Measurements from ENCODE around the gene SNRNP40. TPM values are rescaled to one million over a fixed set of nuclear protein-coding genes. Genes with fewer than 3 reads are reported as not detected.

SNRNP40 gene
- total and polyA plus RNA-seq, 10 of the 15 experiments (the other 5 are each of a cell fraction or from before 2014, with no cell fraction given) = 34.9 to 212 (median 115) TPM

- H3K36me3 ChIP-seq (ENCODE audit: control insufficient read depth in 2 of 2, insufficient read depth in 2 of 2, low read length in 1 of 2) = no peaks in the 10 kb centered on the region
- no peak overlapping the region for H3K27ac ChIP-seq (ENCODE audit: control insufficient read depth, insufficient read depth)
- no peaks in the 10 kb centered on the region for H3K9me3 ChIP-seq (replicated peaks; ENCODE audit: control insufficient read depth, insufficient read depth, low read length)
- ATAC-seq = no peak
- H3K27me3 ChIP-seq (replicated peaks in 1 of 2; ENCODE audit: control insufficient read depth in 2 of 2, insufficient read depth in 2 of 2, low read length in 1 of 2) = peaks cover 4 to 8% of the 10 kb centered on the region in 2 experiments; a peak in 3 of 4 replicates
- no peaks in the 10 kb centered on the region for H3K4me1 ChIP-seq (ENCODE audit: control insufficient read depth, insufficient read depth, low read length)
- no peaks in the 10 kb centered on the region for H3K79me2 ChIP-seq (ENCODE audit: control insufficient read depth, insufficient read depth, low read length)
- no peak overlapping the region for H3K9ac ChIP-seq (ENCODE audit: control insufficient read depth, insufficient read depth, low read length)
- 46% methylated on average over 10 of the region's 10 CpGs for WGBS (ENCODE audit: insufficient coverage, insufficient replicate concordance, low lambda C conversion rate, missing lambda C conversion rate)
- POLR2A ChIA-PET = no interaction called here
- in situ Hi-C loops (cut with MboI) = no loop called here
- CTCF ChIA-PET = no interaction called here
- H2AFZ ChIP-seq (ENCODE audit: control insufficient read depth, low read depth, low read length) = no peak overlapping the region
- BruUV-seq (replicated peaks) = no TSS peak
- SMC1A ChIA-PET (ENCODE audit: uncharacterized antibody, unreplicated experiment) = no interaction called here
- H3K4me3 ChIP-seq = no peak overlapping the region
- intact Hi-C loops (cut with micrococcal nuclease; ENCODE audit: unreplicated experiment) = no loop called here
- DNase-seq (ENCODE audit: low read depth, low spot score) = no peak
- no peaks in the 10 kb centered on the region for H4K20me1 ChIP-seq (ENCODE audit: control insufficient read depth, insufficient read depth)
- FAIRE-seq = no peak
- no peak overlapping the region for H3K4me2 ChIP-seq (ENCODE audit: control insufficient read depth, insufficient read depth)
- RAD21 ChIA-PET (ENCODE audit: unreplicated experiment) = no interaction called here
- TF ChIP-seq, protein P1, sequence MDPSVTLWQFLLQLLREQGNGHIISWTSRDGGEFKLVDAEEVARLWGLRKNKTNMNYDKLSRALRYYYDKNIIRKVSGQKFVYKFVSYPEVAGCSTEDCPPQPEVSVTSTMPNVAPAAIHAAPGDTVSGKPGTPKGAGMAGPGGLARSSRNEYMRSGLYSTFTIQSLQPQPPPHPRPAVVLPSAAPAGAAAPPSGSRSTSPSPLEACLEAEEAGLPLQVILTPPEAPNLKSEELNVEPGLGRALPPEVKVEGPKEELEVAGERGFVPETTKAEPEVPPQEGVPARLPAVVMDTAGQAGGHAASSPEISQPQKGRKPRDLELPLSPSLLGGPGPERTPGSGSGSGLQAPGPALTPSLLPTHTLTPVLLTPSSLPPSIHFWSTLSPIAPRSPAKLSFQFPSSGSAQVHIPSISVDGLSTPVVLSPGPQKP (IDR thresholded peaks at IDR 0.05; ENCODE audit: low read depth, low read length) = no peak
- no peak for TF ChIP-seq TBL1XR1 (IDR thresholded peaks at IDR 0.05; ENCODE audit: low read depth, low read length)
- no peak for TF ChIP-seq ASH2L (IDR thresholded peaks at IDR 0.05; ENCODE audit: borderline replicate concordance, low read depth)
- no peak for TF ChIP-seq FOXK2 (IDR thresholded peaks at IDR 0.05)
- no peak for TF ChIP-seq BMI1 (IDR thresholded peaks at IDR 0.05; ENCODE audit: borderline replicate concordance)
- TF ChIP-seq STAT1 (conservative IDR thresholded peaks at IDR 0.05) = no peak
- TF ChIP-seq NR2F1 (conservative IDR thresholded peaks at IDR 0.05) = no peak
- no peak for TF ChIP-seq PKNOX1 (IDR thresholded peaks at IDR 0.05)
- no peak for TF ChIP-seq NR2C2 (IDR thresholded peaks at IDR 0.05; ENCODE audit: borderline replicate concordance, control insufficient read depth, insufficient read length, low read depth)
- TF ChIP-seq ZNF384 (IDR thresholded peaks at IDR 0.05; ENCODE audit: borderline replicate concordance, low read depth, low read length) = no peak
- no peak for TF ChIP-seq ZBTB11 (CRISPR knock-in tag; IDR thresholded peaks at IDR 0.05)
- TF ChIP-seq NR2C1 (IDR thresholded peaks at IDR 0.05) = no peak
- no peak for TF ChIP-seq PAX8 (IDR thresholded peaks at IDR 0.05)
- TF ChIP-seq USF2 (IDR thresholded peaks at IDR 0.05; ENCODE audit: borderline replicate concordance, low read depth, low read length) = no peak
- TF ChIP-seq RBBP5 (conservative IDR thresholded peaks at IDR 0.05) = no peak
- TF ChIP-seq GABPA (IDR thresholded peaks at IDR 0.05; ENCODE audit: low read depth) = no peak
These were observed 52.9 kb downstream of the SNRNP40 start for GRCh38 chr1:31243501-31244286.

Measured in GM12878 (cell line).